Fibroblast of lung (primary cell): Measurements from ENCODE around the gene RNF11.

ENCODE experiments used
- CTCF ChIP-seq, 2 donors: IDR thresholded peaks in 1 of 2; conservative IDR thresholded peaks in 1 of 2; 1 replicate in 1 of 2; 2 replicates in 1 of 2; pipeline ENCODE4 v1.5.1; 2011 to 2012; ENCODE audit warnings: low read length in 2 of 2, control low read depth in 1 of 2, inconsistent platforms in 1 of 2, low read depth in 1 of 2, mild to moderate bottlenecking in 1 of 2
- EZH2 ChIP-seq: IDR thresholded peaks from 2 replicates; pipeline ENCODE4 v1.5.1; 2012; ENCODE audit warnings: low read length, control low read depth, mild to moderate bottlenecking; ENCODE audit errors: missing control alignments

DNA sequence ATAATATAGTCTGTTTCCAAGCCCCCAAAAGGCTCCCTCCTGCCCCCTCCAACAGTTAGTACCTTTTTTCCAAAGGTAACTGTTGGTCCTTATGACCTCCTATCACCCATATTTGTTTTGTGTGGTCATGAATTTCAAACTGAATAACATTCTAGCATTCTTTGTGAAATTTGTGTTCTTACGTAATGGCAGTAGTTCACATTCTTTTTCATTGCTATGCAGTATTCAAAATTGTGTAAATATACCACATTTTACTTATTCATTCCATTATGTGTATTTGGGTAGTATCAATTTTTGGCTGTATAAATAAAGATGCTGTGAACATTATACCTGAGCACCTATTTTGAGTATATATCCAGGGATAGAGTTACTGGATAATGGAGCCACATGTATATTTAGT, 13.4 kb downstream of the RNF11 start:
- TF ChIP-seq CTCF (conservative IDR thresholded peaks at IDR 0.05 in 1 of 2, IDR thresholded peaks at IDR 0.05 in 1 of 2; ENCODE audit: low read depth in 1 of 2, low read length in 2 of 2) (no peak), EZH2 (no peak)
